Tibial nerve (tissue), 4 donors: ENCODE measurements around the gene ENTR1. TPM values are rescaled to one million over a fixed set of nuclear protein-coding genes. Genes with fewer than 3 reads are reported as not detected.
A peak's percentile ranks its signal among the peaks of the same experiment; 100 is the strongest.

Source experiments
- DNase-seq, 2 donors: peaks; one replicate each; pipeline ENCODE4 v3.0.0-alpha.2; 2019; ENCODE audit warnings: low spot score in 2 of 2
- H3K27ac ChIP-seq, 4 donors: fragments of 200-600 bp; sonication (generic) in 3 of 4; one replicate each; pipeline ENCODE4 v1.5.1; 2017 to 2019; ENCODE audit warnings: mild to moderate bottlenecking in 1 of 4
- H3K27me3 ChIP-seq, 2 donors: fragments of 200-600 bp; sonication (generic) in 1 of 2; one replicate each; pipeline versions ENCODE4 v1.5.1 to v1.6.0; 2017 to 2019
- H3K36me3 ChIP-seq, 3 donors: fragments of 200-600 bp; sonication (generic); one replicate each; pipeline ENCODE4 v1.5.1; 2018 to 2019
- H3K4me1 ChIP-seq, 4 donors: fragments of 200-600 bp; sonication (generic) in 3 of 4; one replicate each; pipeline ENCODE4 v1.5.1; 2017 to 2019
- H3K4me3 ChIP-seq, 4 donors: fragments of 200-600 bp; sonication (generic) in 3 of 4; one replicate each; pipeline ENCODE4 v1.5.1; 2017 to 2019; ENCODE audit warnings: mild to moderate bottlenecking in 1 of 4, moderate library complexity in 1 of 4
- H3K9me3 ChIP-seq, 4 donors: fragments of 200-600 bp; sonication (generic) in 3 of 4; one replicate each; pipeline ENCODE4 v1.5.1; 2017 to 2019
- EP300 ChIP-seq, 2 donors: sonication (generic); formaldehyde crosslinking; IDR thresholded peaks; one replicate each; pipeline ENCODE4 v1.6.1; 2017; ENCODE audit warnings: antibody characterized with exemption in 2 of 2, mild to moderate bottlenecking in 1 of 2
- POLR2A ChIP-seq, 2 donors: fragments of 450-650 bp; IDR thresholded peaks; one replicate each; pipeline ENCODE4 v1.6.1; 2017; ENCODE audit warnings: antibody characterized with exemption in 2 of 2, mild to moderate bottlenecking in 2 of 2, moderate library complexity in 2 of 2
- WGBS, 2 donors: methylation state at CpG; one replicate each; pipeline ENCODE4 v1.1.5; 2018; 5-methylcytosine and 5-hydroxymethylcytosine counted together
- total RNA-seq, 4 donors: library from RNA; depleted of rRNA; stranded (reverse); fragments of >200 nt; gene quantifications; one replicate each; pipeline ENCODE4 v1.1.0, GENCODE V29; 2016
- TF ChIP-seq, protein P1 (sequence below), 5 experiments: fragments of 200-600 bp in 3 of 5; fragments of 450-650 bp in 2 of 5; sonication (generic) in 3 of 5; IDR thresholded peaks; one replicate each; pipeline ENCODE4 v1.5.1; 2016 to 2019; ENCODE audit warnings: antibody characterized with exemption in 5 of 5, mild to moderate bottlenecking in 3 of 5, moderate library complexity in 2 of 5

The ENTR1 gene
- total RNA-seq, 4 donors from 2014 or later: 52.6 to 101 (median 70.9) TPM

DNA sequence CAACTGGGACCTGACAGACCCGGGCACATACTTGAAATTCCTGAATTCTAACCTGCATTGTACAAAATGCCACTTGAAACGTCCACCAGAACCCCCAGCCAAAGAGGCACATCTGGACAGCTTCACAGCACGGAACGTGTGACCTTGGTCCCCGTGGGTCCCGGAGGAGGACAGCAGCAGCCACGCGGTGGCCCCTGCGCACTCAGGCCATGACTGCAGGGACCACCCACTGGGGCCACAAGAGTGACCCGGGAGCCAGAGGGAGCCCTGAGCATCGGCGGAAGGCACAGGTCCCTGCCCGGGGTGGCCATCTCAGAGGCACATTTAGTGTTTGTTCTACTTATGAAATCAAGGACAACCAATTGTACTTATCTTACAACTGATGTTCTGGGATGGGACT lies 8.3 kb downstream of the ENTR1 start:
- no peak overlapping the region for H3K27ac ChIP-seq
- WGBS, 2 donors: 70 to 75% methylated on average over 13 of the region's 13 CpGs

DNA sequence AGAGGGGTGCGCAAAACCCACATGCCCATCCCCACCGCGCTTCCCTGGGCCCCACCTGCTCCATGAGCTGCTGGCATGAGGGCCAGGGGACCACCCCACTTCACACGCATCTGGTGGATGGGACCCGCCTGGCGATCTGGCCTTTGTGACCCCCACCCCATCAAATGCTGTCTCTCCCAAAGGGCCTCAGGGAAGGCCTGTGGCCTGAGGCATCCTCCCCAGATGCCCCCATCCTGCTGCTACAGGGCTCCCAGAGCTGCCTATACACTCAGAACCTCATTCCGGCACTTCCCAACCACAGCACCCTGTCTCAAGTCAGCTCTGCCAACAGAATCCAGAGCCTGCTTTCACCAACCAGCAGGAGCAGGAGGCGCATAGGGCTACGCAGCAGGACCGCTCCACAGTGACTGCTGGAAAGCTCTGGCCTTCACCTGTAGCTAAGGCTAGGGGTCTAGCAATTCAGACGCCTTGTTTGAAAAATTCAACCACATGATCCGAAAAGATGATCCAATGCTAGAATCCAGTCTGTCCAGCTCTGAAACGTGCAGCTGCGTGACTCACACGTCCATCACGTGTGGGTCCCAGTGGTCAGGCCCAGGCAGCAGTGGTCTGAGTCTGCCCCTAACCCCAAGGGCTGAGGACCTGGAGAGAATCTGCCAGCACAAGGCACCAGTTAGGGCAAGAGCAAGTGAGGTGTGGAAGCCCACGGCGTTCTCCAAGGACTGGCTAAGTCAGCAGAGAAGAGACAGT lies 9.1 kb downstream of the ENTR1 start:
- no peak overlapping the region for H3K4me3 ChIP-seq
- no peak for DNase-seq
- peaks cover 0 to 27% (median 23%) of the 10 kb centered on the region in 4 donors for H3K4me1 ChIP-seq
- no peaks in the 10 kb centered on the region for H3K9me3 ChIP-seq
- TF ChIP-seq POLR2A (IDR thresholded peaks at IDR 0.05): no peak
- TF ChIP-seq, protein P1, sequence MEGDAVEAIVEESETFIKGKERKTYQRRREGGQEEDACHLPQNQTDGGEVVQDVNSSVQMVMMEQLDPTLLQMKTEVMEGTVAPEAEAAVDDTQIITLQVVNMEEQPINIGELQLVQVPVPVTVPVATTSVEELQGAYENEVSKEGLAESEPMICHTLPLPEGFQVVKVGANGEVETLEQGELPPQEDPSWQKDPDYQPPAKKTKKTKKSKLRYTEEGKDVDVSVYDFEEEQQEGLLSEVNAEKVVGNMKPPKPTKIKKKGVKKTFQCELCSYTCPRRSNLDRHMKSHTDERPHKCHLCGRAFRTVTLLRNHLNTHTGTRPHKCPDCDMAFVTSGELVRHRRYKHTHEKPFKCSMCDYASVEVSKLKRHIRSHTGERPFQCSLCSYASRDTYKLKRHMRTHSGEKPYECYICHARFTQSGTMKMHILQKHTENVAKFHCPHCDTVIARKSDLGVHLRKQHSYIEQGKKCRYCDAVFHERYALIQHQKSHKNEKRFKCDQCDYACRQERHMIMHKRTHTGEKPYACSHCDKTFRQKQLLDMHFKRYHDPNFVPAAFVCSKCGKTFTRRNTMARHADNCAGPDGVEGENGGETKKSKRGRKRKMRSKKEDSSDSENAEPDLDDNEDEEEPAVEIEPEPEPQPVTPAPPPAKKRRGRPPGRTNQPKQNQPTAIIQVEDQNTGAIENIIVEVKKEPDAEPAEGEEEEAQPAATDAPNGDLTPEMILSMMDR (IDR thresholded peaks at IDR 0.05): no peak
- TF ChIP-seq EP300 (IDR thresholded peaks at IDR 0.05): no peak
- WGBS, 2 donors: 89% methylated on average over 18 of the region's 18 CpGs
- no peaks in the 10 kb centered on the region for H3K27me3 ChIP-seq
- peaks cover 0 to 58% (median 0%) of the 10 kb centered on the region in 3 donors for H3K36me3 ChIP-seq
- H3K27ac ChIP-seq: peak overlapping the region in 1 of 4 donors; percentile 80

More for the DNA sequence above, 8.3 kb downstream of the ENTR1 start:
- no peak overlapping the region for H3K4me3 ChIP-seq
- TF ChIP-seq, protein P1 (IDR thresholded peaks at IDR 0.05): no peak
- no peak for TF ChIP-seq EP300 (IDR thresholded peaks at IDR 0.05)
- peaks cover 0 to 27% (median 23%) of the 10 kb centered on the region in 4 donors for H3K4me1 ChIP-seq
- peaks cover under 1 to 58% (median 4%) of the 10 kb centered on the region in 3 donors for H3K36me3 ChIP-seq
- no peaks in the 10 kb centered on the region for H3K9me3 ChIP-seq
- H3K27me3 ChIP-seq: no peaks in the 10 kb centered on the region
- DNase-seq: no peak

DNA sequence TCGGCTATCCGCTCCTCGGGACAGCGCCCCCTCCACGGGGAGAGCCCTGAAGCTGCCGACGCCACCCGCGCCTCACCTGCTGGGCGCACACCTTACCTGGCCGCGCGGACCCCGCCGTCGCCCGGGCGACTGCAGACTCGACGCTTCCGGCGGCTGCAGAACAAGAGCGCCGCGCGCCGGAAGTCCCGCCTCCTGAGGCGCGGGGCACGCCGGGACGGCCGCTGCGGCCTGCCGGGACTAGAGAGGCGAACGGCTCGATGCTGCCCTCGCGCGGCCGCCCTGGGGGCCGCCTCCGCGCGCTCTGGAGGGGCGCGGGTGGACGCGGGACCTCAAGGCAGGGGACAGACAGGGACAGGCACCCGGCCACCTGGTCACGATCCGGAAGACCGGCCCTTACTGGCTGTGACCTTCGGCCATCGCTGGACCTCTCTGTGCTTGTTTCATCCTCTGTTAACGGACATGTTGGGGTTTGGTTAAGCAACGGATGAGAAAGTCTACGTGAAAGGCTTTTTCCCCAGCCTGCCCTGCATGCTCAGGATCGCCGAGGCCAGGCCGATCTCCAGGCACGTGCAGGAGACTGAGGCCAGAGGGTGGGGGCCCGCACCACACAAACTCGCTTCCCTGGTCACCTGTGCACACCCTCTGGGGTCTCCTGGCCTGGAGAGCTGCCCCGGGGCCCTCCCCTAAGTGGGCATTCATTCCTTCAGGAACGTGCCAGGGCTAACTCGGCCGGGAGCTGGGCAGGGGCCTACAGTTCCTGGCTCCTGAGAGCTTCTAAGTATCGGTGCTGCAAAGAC lies 10.2 kb downstream of the ENTR1 start, which contains the start of gene SNAPC4:
SNAPC4 (minus strand) TSS at position 133 of the 797 bp plus-strand sequence. CDS start 1,742 bp downstream, outside the sequence.
- H3K4me1 ChIP-seq: peaks cover 0 to 27% (median 23%) of the 10 kb centered on the region in 4 donors

DNA sequence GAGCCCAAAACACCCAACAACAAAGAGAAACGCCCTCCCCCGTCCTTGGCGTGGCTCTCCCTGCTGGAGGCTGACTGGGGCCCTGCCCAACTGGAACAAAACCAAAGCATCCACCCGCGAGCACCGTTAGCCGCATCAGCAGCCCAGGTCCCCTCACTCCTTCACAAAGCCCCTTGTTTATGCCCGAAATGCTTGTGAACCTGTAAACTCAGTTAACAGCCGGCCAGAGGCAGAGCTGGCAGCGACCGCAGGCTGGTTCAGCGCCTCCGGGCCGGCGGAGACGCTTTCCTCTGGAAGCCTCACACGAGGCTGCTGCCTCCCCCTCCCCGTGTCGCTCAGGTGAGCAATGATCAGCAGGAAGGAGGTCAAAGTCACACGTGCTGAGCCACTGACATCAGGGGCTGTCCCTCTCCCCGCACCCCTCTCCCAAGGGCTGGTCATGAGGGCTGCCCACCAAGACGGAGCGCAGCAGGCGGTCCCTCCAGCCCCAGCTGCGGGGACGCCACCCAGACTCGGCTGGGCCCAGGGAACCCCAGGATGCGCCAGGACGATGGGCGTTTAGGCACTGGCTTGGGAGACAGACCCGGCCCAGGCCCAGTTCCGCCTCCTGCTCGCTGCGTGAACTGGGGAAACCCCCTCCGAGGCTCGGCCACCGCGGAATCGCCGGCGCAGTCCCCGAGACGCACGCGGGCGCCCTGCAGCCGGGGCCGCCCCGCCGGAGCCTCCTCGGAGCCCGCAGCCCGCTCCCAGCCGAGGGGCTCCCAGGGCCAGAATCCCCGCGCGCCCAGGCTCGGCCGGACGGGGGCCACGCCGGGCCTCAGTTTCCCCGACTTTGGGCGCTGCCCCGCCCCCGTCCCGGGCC lies 11.0 kb downstream of the ENTR1 start:
- Histone ChIP-seq H3K27me3 (no peaks in the 10 kb centered on the region), H3K27ac (peak overlapping the region in 3 of 4 donors; percentile 8 to 80 (median 76)), H3K4me1 (peaks cover 0 to 27% (median 20%) of the 10 kb centered on the region in 4 donors), H3K36me3 (peaks cover 0 to 58% (median 11%) of the 10 kb centered on the region in 3 donors), H3K9me3 (no peaks in the 10 kb centered on the region), H3K4me3 (peak overlapping the region; percentile 56 to 93 (median 82))
- 1 to 4% methylated on average over 21 to 62 of the region's 67 CpGs for WGBS, 2 donors
- TF ChIP-seq EP300 (IDR thresholded peaks at IDR 0.05) (no peak), POLR2A (IDR thresholded peaks at IDR 0.05) (no peak)
- TF ChIP-seq, protein P1 (IDR thresholded peaks at IDR 0.05): no peak
- no peak for DNase-seq

More for the DNA sequence above, 10.2 kb downstream of the ENTR1 start, which contains the start of gene SNAPC4:
- Histone ChIP-seq H3K36me3 (peaks cover 0 to 58% (median 2%) of the 10 kb centered on the region in 3 donors), H3K27ac (peak within 1 kb of the TSS; percentile 45 to 80 (median 68)), H3K9me3 (no peaks in the 10 kb centered on the region), H3K4me3 (peak within 1 kb of the TSS; percentile 56 to 93 (median 82)), H3K27me3 (no peaks in the 10 kb centered on the region)
- 1 to 10% methylated on average over 16 to 49 of the region's 71 CpGs for WGBS, 2 donors
- TF ChIP-seq, protein P1 (IDR thresholded peaks at IDR 0.05): peak; percentile 98 to 99 (median 98)
- peak in 1 of 2 donors; percentile 27 for TF ChIP-seq POLR2A (IDR thresholded peaks at IDR 0.05)
- TF ChIP-seq EP300 (IDR thresholded peaks at IDR 0.05): peak; percentile 19 to 51
- DNase-seq: peak; percentile 66 to 70
